Measurements from ENCODE around the gene SLC38A1.

Gene SLC38A1

DNA sequence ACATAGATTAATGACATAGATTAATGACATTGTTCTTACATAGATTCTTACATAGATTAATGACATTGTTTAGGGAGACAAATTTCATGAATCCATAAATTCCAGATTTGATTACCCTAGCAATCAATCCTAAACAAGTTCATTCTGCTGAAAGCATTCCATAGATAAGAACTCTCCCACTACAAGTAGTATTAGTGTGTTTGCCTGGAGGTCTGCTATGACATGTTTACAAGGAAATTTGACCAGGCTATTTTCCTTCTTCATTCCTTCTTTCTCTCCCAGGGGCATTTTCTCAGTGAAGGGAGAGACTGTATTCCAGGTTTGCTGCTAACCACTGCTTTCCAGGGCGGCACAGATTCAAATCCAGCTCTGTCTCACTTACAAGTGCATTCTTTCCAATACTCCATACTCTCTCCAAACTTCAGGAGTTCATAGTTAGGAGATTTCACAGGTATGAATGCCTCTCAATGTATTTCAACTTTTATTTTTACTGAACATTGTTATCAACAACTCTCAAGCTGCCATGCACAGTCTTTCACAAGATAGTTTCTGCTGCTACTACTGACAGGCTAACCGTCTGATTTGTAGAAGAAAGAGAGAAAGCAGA is 134.5 kb downstream of the SLC38A1 start:
- Histone ChIP-seq H3K4me1 (ENCODE audit: insufficient read depth, low read length, severe bottlenecking) (no peaks in the 10 kb centered on the region), H3K9ac (ENCODE audit: low read length) (no peak overlapping the region), H3K9me2 (ENCODE audit: low read depth, low read length) (no peaks in the 10 kb centered on the region), H3K36me3 (ENCODE audit: insufficient read depth, low read length) (no peaks in the 10 kb centered on the region), H3K27me3 (ENCODE audit: insufficient read depth, low read length) (no peaks in the 10 kb centered on the region), H3K4me3 (ENCODE audit: low read depth, low read length, poor library complexity, severe bottlenecking) (no peak overlapping the region), H3F3A (ENCODE audit: insufficient read depth, low read length) (no peaks in the 10 kb centered on the region), H4K20me1 (ENCODE audit: insufficient read depth, low read length) (no peaks in the 10 kb centered on the region), H3K4me2 (ENCODE audit: low read length) (no peak overlapping the region), H3K9me3 (ENCODE audit: low read length) (no peaks in the 10 kb centered on the region), H3K79me2 (ENCODE audit: insufficient read depth, low read length) (no peaks in the 10 kb centered on the region), H2AFZ (ENCODE audit: low read length) (no peak overlapping the region), H3K27ac (ENCODE audit: low read depth, low read length, poor library complexity, severe bottlenecking) (no peak overlapping the region)
- TF ChIP-seq EZH2 (IDR thresholded peaks at IDR 0.05; ENCODE audit: borderline replicate concordance, low read length), result no peak
- TF ChIP-seq, protein P1, sequence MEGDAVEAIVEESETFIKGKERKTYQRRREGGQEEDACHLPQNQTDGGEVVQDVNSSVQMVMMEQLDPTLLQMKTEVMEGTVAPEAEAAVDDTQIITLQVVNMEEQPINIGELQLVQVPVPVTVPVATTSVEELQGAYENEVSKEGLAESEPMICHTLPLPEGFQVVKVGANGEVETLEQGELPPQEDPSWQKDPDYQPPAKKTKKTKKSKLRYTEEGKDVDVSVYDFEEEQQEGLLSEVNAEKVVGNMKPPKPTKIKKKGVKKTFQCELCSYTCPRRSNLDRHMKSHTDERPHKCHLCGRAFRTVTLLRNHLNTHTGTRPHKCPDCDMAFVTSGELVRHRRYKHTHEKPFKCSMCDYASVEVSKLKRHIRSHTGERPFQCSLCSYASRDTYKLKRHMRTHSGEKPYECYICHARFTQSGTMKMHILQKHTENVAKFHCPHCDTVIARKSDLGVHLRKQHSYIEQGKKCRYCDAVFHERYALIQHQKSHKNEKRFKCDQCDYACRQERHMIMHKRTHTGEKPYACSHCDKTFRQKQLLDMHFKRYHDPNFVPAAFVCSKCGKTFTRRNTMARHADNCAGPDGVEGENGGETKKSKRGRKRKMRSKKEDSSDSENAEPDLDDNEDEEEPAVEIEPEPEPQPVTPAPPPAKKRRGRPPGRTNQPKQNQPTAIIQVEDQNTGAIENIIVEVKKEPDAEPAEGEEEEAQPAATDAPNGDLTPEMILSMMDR (IDR thresholded peaks at IDR 0.05; ENCODE audit: low read length), result no peak

DNA sequence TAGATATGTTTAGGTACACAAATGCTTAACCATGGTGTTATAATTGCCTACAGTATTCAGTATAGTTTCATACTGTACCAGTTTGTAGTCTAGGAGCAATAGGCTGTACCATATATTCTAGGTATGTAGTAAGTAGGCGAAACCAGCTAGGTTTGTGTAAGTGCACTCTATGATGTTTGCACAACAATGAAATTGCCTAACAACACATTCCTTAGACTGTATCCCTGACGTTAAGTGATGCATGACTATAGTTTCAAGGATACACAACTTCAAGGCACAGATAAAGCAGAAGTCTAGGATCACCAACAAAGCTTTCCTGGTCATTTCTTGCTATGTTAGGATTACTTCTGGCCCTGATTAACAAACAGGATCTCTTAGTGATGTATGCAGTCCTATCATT is 135.1 kb downstream of the SLC38A1 start:
- Histone ChIP-seq H3K36me3 (ENCODE audit: insufficient read depth, low read length) (no peaks in the 10 kb centered on the region), H2AFZ (ENCODE audit: low read length) (no peak overlapping the region), H3K9ac (ENCODE audit: low read length) (no peak overlapping the region), H3K27ac (ENCODE audit: low read depth, low read length, poor library complexity, severe bottlenecking) (no peak overlapping the region), H4K20me1 (ENCODE audit: insufficient read depth, low read length) (no peaks in the 10 kb centered on the region), H3K27me3 (ENCODE audit: insufficient read depth, low read length) (no peaks in the 10 kb centered on the region), H3K9me3 (ENCODE audit: low read length) (no peaks in the 10 kb centered on the region), H3K4me1 (ENCODE audit: insufficient read depth, low read length, severe bottlenecking) (no peaks in the 10 kb centered on the region), H3K9me2 (ENCODE audit: low read depth, low read length) (no peaks in the 10 kb centered on the region), H3K79me2 (ENCODE audit: insufficient read depth, low read length) (no peaks in the 10 kb centered on the region), H3K4me2 (ENCODE audit: low read length) (no peak overlapping the region), H3K4me3 (ENCODE audit: low read depth, low read length, poor library complexity, severe bottlenecking) (no peak overlapping the region), H3F3A (ENCODE audit: insufficient read depth, low read length) (no peaks in the 10 kb centered on the region)
- no peak for TF ChIP-seq EZH2 (IDR thresholded peaks at IDR 0.05; ENCODE audit: borderline replicate concordance, low read length)
- TF ChIP-seq, protein P1 (IDR thresholded peaks at IDR 0.05; ENCODE audit: low read length), result no peak
